GM12878 (cell line): Measurements from ENCODE around the gene PAX2. TPM values are rescaled to one million over a fixed set of nuclear protein-coding genes. Genes with fewer than 3 reads are reported as not detected.

Experiments
- ATAC-seq: fragments of 200-7000 bp; cut with Tn5 transposase; 3 replicates; pipeline ENCODE4 v1.9.1; 2020; ENCODE audit warnings: mild to moderate bottlenecking, moderate library complexity
- BruUV-seq: library from RNA; stranded (reverse); fragments of 400-500 nt; replicated peaks from 2 replicates; lab custom pipeline; 2021; lab: Mats Ljungman, UMichigan
- CTCF ChIA-PET: fragments of 300-600 bp; sonication (Branson Sonifier 250); formaldehyde crosslinking; extraction: SDS; loops from one replicate; lab custom pipeline; 2021; ENCODE audit warnings: inconsistent platforms; lab: Yijun Ruan, JAX
- POLR2A ChIA-PET: fragments of 350-600 bp; formaldehyde crosslinking; extraction: SDS; loops from one replicate; lab custom pipeline; 2021; ENCODE audit warnings: inconsistent platforms; lab: Charles Lee
- RAD21 ChIA-PET: fragments of 300-600 bp; sonication (Branson Sonifier 250); formaldehyde crosslinking; loops from one replicate; lab custom pipeline; 2023; ENCODE audit warnings: antibody characterized with exemption; ENCODE audit not compliant: unreplicated experiment; lab: Charles Lee
- SMC1A ChIA-PET: fragments of 300-600 bp; sonication (Branson Sonifier 250); formaldehyde crosslinking; loops from one replicate; lab custom pipeline; 2023; ENCODE audit not compliant: unreplicated experiment, uncharacterized antibody; lab: Charles Lee
- DNase-seq: peaks from one replicate; pipeline ENCODE4 v3.0.0-alpha.2; 2011; ENCODE audit warnings: low read depth, low spot score
- FAIRE-seq: peaks from 3 replicates; lab custom pipeline; 2011; peaks lifted over from hg19 to GRCh38; lab: Jason Lieb, UNC
- H2AFZ ChIP-seq: 2 replicates; pipeline ENCODE4 v1.6.0; 2011; ENCODE audit warnings: low read depth, low read length, control low read depth; ENCODE audit not compliant: control insufficient read depth
- H3K27ac ChIP-seq: 2 replicates; pipeline ENCODE4 v1.5.1; 2011; ENCODE audit warnings: control low read depth; ENCODE audit not compliant: control insufficient read depth, insufficient read depth
- H3K27me3 ChIP-seq, 2 experiments: replicated peaks in 1 of 2; 2 replicates each; pipeline versions ENCODE4 v1.6.0 to v1.6.1; 2011; ENCODE audit warnings: low read length in 1 of 2; ENCODE audit not compliant: control insufficient read depth in 2 of 2, insufficient read depth in 2 of 2
- H3K36me3 ChIP-seq, 2 experiments: 2 replicates each; pipeline ENCODE4 v1.5.1; 2011; ENCODE audit warnings: low read length in 1 of 2; ENCODE audit not compliant: control insufficient read depth in 2 of 2, insufficient read depth in 2 of 2
- H3K4me1 ChIP-seq: 2 replicates; pipeline ENCODE4 v1.6.1; 2011; ENCODE audit warnings: mild to moderate bottlenecking, low read length, moderate library complexity, mixed read lengths; ENCODE audit not compliant: control insufficient read depth, insufficient read depth
- H3K4me2 ChIP-seq: 2 replicates; pipeline ENCODE4 v1.6.0; 2011; ENCODE audit warnings: control low read depth; ENCODE audit not compliant: control insufficient read depth, insufficient read depth
- H3K4me3 ChIP-seq: fragments of 200-600 bp; sonication (generic); 2 replicates; pipeline ENCODE4 v1.5.1; 2016
- H3K79me2 ChIP-seq: 2 replicates; pipeline ENCODE4 v1.6.0; 2011; ENCODE audit warnings: low read length; ENCODE audit not compliant: control insufficient read depth, insufficient read depth
- H3K9ac ChIP-seq: 2 replicates; pipeline ENCODE4 v1.8.0; 2011; ENCODE audit warnings: low read length, control low read depth, mixed read lengths; ENCODE audit not compliant: control insufficient read depth, insufficient read depth
- H3K9me3 ChIP-seq: replicated peaks from 3 replicates; pipeline ENCODE4 v1.5.1; 2011; ENCODE audit warnings: mild to moderate bottlenecking, low read length; ENCODE audit not compliant: control insufficient read depth, insufficient read depth
- H4K20me1 ChIP-seq: 2 replicates; pipeline ENCODE4 v1.6.0; 2011; ENCODE audit not compliant: control insufficient read depth, insufficient read depth
- HCFC1 ChIP-seq: fragments of 150-350 bp; IDR thresholded peaks from 2 replicates; pipeline ENCODE4 v1.6.1; 2014; ENCODE audit warnings: low read length
- IKZF2 ChIP-seq, 2 experiments: fragments of 450-650 bp; IDR thresholded peaks; 2 replicates each; pipeline ENCODE4 v1.6.1; 2017; ENCODE audit warnings: mild to moderate bottlenecking in 2 of 2, moderate library complexity in 2 of 2
- NFXL1 ChIP-seq: fragments of 450-650 bp; IDR thresholded peaks from 2 replicates; pipeline ENCODE4 v1.6.1; 2017; ENCODE audit warnings: antibody characterized with exemption, mild to moderate bottlenecking, borderline replicate concordance
- RCOR1 ChIP-seq: conservative IDR thresholded peaks from 2 replicates; pipeline ENCODE4 v1.6.1; 2012; ENCODE audit warnings: low read depth, low read length, improper control_type of control experiment
- SP1 ChIP-seq: IDR thresholded peaks from one replicate; pipeline ENCODE4 v1.6.1; 2011; ENCODE audit warnings: low read depth, low read length
- SUPT20H ChIP-seq: IDR thresholded peaks from 2 replicates; pipeline ENCODE4 v1.6.1; 2011; ENCODE audit warnings: low read depth, mild to moderate bottlenecking, low read length, moderate library complexity, borderline replicate concordance; ENCODE audit not compliant: control insufficient read depth
- TAF1 ChIP-seq: IDR thresholded peaks from 2 replicates; pipeline ENCODE4 v1.6.1; 2011; ENCODE audit warnings: mild to moderate bottlenecking, low read depth, low read length, borderline replicate concordance
- ZSCAN29 ChIP-seq: fragments of 450-650 bp; IDR thresholded peaks from 2 replicates; pipeline ENCODE4 v1.6.1; 2017; ENCODE audit warnings: mild to moderate bottlenecking, moderate library complexity
- WGBS: methylation state at CpG from one replicate; pipeline ENCODE4 v1.1.6; 2016; ENCODE audit warnings: low lambda C conversion rate; ENCODE audit not compliant: insufficient replicate concordance, insufficient coverage; ENCODE audit errors: missing lambda C conversion rate; 5-methylcytosine and 5-hydroxymethylcytosine counted together
- in situ Hi-C: fragments of 300-500 bp; cut with MboI; formaldehyde crosslinking; loops from 9 replicates; pipeline ENCODE4 v1.14.3; 2018; ENCODE audit warnings: mixed read lengths
- intact Hi-C: fragments of 100-400 bp; cut with micrococcal nuclease; formaldehyde crosslinking; loops from one replicate; pipeline ENCODE4 v1.14.2; 2022; ENCODE audit not compliant: unreplicated experiment
- polyA plus RNA-seq, 11 experiments: library from polyadenylated mRNA; depleted of rRNA in 4 of 11; unstranded in 6 of 11; stranded (reverse) in 5 of 11; fragments of >200 nt; fragmentation: Nextera tagmentation in 4 of 11; fragmentation: Illumina TruSeq in 1 of 11; extraction: Ambion mirVana in 4 of 11; extraction: Trizol in 1 of 11; gene quantifications; 1 replicate in 1 of 11; 2 replicates in 10 of 11; pipeline versions ENCODE4 v1.2.1 to v1.2.3, GENCODE V29; 2011 to 2016; ENCODE audit warnings: inconsistent platforms in 2 of 11, missing spikeins in 2 of 11, low read depth in 1 of 11
- total RNA-seq, 4 experiments: library from RNA; depleted of rRNA in 3 of 4; stranded (reverse); fragments of >200 nt in 3 of 4; fragmentation: Illumina TruSeq in 1 of 4; extraction: Trizol in 1 of 4; gene quantifications; 2 replicates each; pipeline versions ENCODE4 v1.2.1 to v1.2.3, GENCODE V29; 2013 to 2021
- TF ChIP-seq, protein P1 (sequence below): IDR thresholded peaks from 2 replicates; pipeline ENCODE4 v1.6.1; 2011; ENCODE audit warnings: mild to moderate bottlenecking, low read depth, low read length, moderate library complexity; ENCODE audit not compliant: insufficient replicate concordance
- TF ChIP-seq, protein P2 (sequence below): fragments of 450-650 bp; IDR thresholded peaks from 2 replicates; pipeline ENCODE4 v1.6.1; 2017; ENCODE audit warnings: antibody characterized with exemption, mild to moderate bottlenecking, moderate library complexity
- TF ChIP-seq, protein P3 (sequence below): IDR thresholded peaks from 2 replicates; pipeline ENCODE4 v1.6.1; 2012; ENCODE audit warnings: low read depth, low read length, improper control_type of control experiment

PAX2 gene
- total and polyA plus RNA-seq, 10 of the 15 experiments (the other 5 are each of a cell fraction or from before 2014, with no cell fraction given), result not detected

DNA sequence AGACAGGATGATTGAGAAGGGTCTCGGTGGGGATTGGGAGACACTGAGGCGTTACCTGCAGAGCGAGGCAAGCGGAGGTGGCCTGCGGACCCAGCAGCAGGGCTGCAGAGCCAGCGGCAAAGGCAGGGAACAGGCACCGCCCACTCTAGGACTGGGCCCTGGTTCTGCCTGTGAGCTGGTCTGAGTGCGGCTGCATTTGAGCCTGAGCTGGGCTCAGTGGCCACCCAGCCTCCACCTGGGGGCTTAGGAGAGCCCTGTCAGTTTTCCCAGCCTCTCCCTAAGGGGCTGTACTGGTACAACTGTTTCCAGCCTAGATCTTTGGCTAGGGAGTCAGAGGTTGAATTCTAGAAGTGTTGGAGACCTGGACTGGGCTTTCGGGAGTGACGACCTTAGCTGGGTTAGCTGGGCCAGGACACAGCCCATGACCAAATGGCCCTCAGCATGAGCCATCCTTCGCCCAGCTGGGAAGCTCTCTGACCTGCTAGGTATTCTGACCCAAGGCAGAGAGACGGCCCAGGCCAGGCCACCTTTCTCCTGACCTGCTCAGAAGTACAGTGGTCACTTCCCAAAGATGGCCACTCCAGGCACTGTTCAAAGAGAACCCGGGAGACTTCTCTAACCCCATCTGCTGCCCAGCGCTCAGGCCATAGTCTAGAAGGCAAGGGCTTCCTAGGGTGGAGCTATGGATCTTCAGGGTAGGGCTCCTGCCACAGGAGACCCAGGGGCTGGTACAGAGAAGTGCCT, 64.9 kb downstream of the PAX2 start (continued):
- TF ChIP-seq, protein P1, sequence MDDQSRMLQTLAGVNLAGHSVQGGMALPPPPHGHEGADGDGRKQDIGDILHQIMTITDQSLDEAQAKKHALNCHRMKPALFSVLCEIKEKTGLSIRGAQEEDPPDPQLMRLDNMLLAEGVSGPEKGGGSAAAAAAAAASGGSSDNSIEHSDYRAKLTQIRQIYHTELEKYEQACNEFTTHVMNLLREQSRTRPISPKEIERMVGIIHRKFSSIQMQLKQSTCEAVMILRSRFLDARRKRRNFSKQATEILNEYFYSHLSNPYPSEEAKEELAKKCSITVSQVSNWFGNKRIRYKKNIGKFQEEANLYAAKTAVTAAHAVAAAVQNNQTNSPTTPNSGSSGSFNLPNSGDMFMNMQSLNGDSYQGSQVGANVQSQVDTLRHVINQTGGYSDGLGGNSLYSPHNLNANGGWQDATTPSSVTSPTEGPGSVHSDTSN, result no peak
- no peak for TF ChIP-seq SUPT20H
- TF ChIP-seq, all 136 proteins: peak for 0

DNA sequence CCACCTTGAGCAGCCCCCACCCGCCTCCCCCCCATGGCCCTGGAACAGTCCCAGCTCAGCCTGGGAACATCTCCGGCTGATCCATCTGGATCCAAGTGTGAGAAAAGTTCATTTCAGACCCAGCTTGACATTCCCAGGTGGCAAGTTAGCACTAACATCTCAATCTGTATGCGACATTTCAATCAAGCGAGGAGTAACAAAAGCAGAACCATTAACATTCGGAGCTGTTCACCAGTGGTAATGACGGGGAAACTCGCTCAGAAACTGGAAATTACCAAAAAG, 65.4 kb downstream of the PAX2 start:
- RAD21 ChIA-PET, result no interaction called here
- FAIRE-seq (no peak), DNase-seq (no peak), ATAC-seq (no peak)
- Histone ChIP-seq H3K27me3 (peaks cover 4 to 13% of the 10 kb centered on the region in 2 experiments; a peak in 2 of 4 replicates), H4K20me1 (no peaks in the 10 kb centered on the region), H3K36me3 (no peaks in the 10 kb centered on the region), H3K4me3 (no peak overlapping the region), H3K4me1 (no peaks in the 10 kb centered on the region), H2AFZ (no peak overlapping the region), H3K4me2 (no peak overlapping the region), H3K9ac (no peak overlapping the region), H3K27ac (no peak overlapping the region), H3K9me3 (no peaks in the 10 kb centered on the region), H3K79me2 (no peaks in the 10 kb centered on the region)
- no TSS peak for BruUV-seq
- POLR2A ChIA-PET, result interaction anchor here (0.6 kb wide), 1 partner anchor 133 kb away, joined by 6 read pairs; no protein-coding TSS in a partner anchor
- CTCF ChIA-PET, result no interaction called here
- in situ Hi-C loops, result no loop called here
- SMC1A ChIA-PET, result interaction anchor here (1.1 kb wide), 1 partner anchor 60 kb away, joined by 5 read pairs; no protein-coding TSS in a partner anchor
- TF ChIP-seq SP1 (no peak), RCOR1 (no peak), NFXL1 (no peak), HCFC1 (no peak), ZSCAN29 (no peak), IKZF2 (IDR thresholded peaks at IDR 0.05) (no peak), TAF1 (no peak)
- TF ChIP-seq, protein P2, sequence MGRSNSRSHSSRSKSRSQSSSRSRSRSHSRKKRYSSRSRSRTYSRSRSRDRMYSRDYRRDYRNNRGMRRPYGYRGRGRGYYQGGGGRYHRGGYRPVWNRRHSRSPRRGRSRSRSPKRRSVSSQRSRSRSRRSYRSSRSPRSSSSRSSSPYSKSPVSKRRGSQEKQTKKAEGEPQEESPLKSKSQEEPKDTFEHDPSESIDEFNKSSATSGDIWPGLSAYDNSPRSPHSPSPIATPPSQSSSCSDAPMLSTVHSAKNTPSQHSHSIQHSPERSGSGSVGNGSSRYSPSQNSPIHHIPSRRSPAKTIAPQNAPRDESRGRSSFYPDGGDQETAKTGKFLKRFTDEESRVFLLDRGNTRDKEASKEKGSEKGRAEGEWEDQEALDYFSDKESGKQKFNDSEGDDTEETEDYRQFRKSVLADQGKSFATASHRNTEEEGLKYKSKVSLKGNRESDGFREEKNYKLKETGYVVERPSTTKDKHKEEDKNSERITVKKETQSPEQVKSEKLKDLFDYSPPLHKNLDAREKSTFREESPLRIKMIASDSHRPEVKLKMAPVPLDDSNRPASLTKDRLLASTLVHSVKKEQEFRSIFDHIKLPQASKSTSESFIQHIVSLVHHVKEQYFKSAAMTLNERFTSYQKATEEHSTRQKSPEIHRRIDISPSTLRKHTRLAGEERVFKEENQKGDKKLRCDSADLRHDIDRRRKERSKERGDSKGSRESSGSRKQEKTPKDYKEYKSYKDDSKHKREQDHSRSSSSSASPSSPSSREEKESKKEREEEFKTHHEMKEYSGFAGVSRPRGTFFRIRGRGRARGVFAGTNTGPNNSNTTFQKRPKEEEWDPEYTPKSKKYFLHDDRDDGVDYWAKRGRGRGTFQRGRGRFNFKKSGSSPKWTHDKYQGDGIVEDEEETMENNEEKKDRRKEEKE, result no peak
- TF ChIP-seq, protein P3, sequence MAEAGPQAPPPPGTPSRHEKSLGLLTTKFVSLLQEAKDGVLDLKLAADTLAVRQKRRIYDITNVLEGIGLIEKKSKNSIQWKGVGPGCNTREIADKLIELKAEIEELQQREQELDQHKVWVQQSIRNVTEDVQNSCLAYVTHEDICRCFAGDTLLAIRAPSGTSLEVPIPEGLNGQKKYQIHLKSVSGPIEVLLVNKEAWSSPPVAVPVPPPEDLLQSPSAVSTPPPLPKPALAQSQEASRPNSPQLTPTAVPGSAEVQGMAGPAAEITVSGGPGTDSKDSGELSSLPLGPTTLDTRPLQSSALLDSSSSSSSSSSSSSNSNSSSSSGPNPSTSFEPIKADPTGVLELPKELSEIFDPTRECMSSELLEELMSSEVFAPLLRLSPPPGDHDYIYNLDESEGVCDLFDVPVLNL, result no peak
- intact Hi-C loops, result no loop called here
- 15% methylated on average over 7 of the region's 7 CpGs for WGBS
